Naive thymus-derived CD4-positive, alpha-beta T cell (primary cell): Measurements from ENCODE around the gene EPB41L2. TPM values are rescaled to one million over a fixed set of nuclear protein-coding genes. Genes with fewer than 3 reads are reported as not detected.

ENCODE experiments used
- ATAC-seq: fragments of 150-1000 bp; cut with Tn5 transposase; 2 replicates; pipeline ENCODE4 v1.10.0; 2021; ENCODE audit warnings: mild to moderate bottlenecking, moderate library complexity
- CTCF ChIA-PET: fragments of 350-600 bp; sonication (Branson Sonifier 250); formaldehyde crosslinking; loops from one replicate; lab custom pipeline; 2021; ENCODE audit warnings: antibody characterized with exemption; lab: Charles Lee
- POLR2A ChIA-PET: fragments of 350-600 bp; sonication (Branson Sonifier 250); formaldehyde crosslinking; loops from one replicate; lab custom pipeline; 2021; ENCODE audit warnings: antibody characterized with exemption, inconsistent platforms; lab: Charles Lee
- DNase-seq, 9 donors: peaks; one replicate each; pipeline versions ENCODE4 v3.0.0 to v3.0.0-alpha.2; 2020 to 2022; ENCODE audit warnings: mixed read lengths in 1 of 9
- H3K27ac ChIP-seq: one replicate; pipeline ENCODE4 v1.7.0; 2013; ENCODE audit warnings: mild to moderate bottlenecking, low read depth, low read length, moderate library complexity
- H3K27me3 ChIP-seq, 2 donors: one replicate each; pipeline ENCODE4 v1.7.0; 2013; ENCODE audit warnings: low read length in 2 of 2, mild to moderate bottlenecking in 2 of 2, moderate library complexity in 2 of 2; ENCODE audit not compliant: control insufficient read depth in 2 of 2, insufficient read depth in 2 of 2
- H3K36me3 ChIP-seq, 3 experiments: 1 replicate in 2 of 3; 2 replicates in 1 of 3; pipeline ENCODE4 v1.7.0; 2013; ENCODE audit warnings: low read length in 3 of 3, mild to moderate bottlenecking in 3 of 3, moderate library complexity in 1 of 3; ENCODE audit not compliant: insufficient read depth in 3 of 3, control insufficient read depth in 2 of 3
- H3K4me1 ChIP-seq, 2 donors: one replicate each; pipeline ENCODE4 v1.7.0; 2013; ENCODE audit warnings: low read length in 2 of 2, mild to moderate bottlenecking in 2 of 2, moderate library complexity in 1 of 2; ENCODE audit not compliant: control insufficient read depth in 2 of 2, insufficient read depth in 2 of 2
- H3K4me3 ChIP-seq: 2 replicates; pipeline ENCODE4 v1.7.0; 2013; ENCODE audit warnings: mild to moderate bottlenecking, low read length
- H3K9me3 ChIP-seq, 3 experiments: 1 replicate in 2 of 3; 2 replicates in 1 of 3; pipeline ENCODE4 v1.7.0; 2013; ENCODE audit warnings: low read length in 3 of 3; ENCODE audit not compliant: control insufficient read depth in 2 of 3
- H3K27ac Mint-ChIP-seq, 9 donors: one replicate each; pipeline ENCODE4 v1.8.0; 2020 to 2022; ENCODE audit warnings: mixed read lengths in 9 of 9, mild to moderate bottlenecking in 8 of 9, moderate library complexity in 5 of 9, inconsistent platforms in 2 of 9
- H3K27me3 Mint-ChIP-seq, 5 donors: one replicate each; pipeline ENCODE4 v1.8.0; 2021 to 2022; ENCODE audit warnings: mixed read lengths in 5 of 5, mild to moderate bottlenecking in 1 of 5
- H3K36me3 Mint-ChIP-seq, 5 donors: one replicate each; pipeline ENCODE4 v1.8.0; 2020 to 2022; ENCODE audit warnings: mixed read lengths in 5 of 5, mild to moderate bottlenecking in 3 of 5, inconsistent platforms in 1 of 5
- H3K4me1 Mint-ChIP-seq, 7 donors: one replicate each; pipeline ENCODE4 v1.8.0; 2020 to 2022; ENCODE audit warnings: mixed read lengths in 7 of 7, mild to moderate bottlenecking in 3 of 7, inconsistent platforms in 1 of 7
- H3K4me3 Mint-ChIP-seq, 10 donors: one replicate each; pipeline ENCODE4 v1.8.0; 2020 to 2022; ENCODE audit warnings: mild to moderate bottlenecking in 10 of 10, mixed read lengths in 10 of 10, moderate library complexity in 6 of 10, inconsistent platforms in 2 of 10
- H3K9me3 Mint-ChIP-seq, 11 donors: one replicate each; pipeline ENCODE4 v1.8.0; 2020 to 2022; ENCODE audit warnings: mixed read lengths in 11 of 11, mild to moderate bottlenecking in 4 of 11, inconsistent platforms in 1 of 11, moderate library complexity in 1 of 11
- intact Hi-C, 2 donors: fragments of 100-400 bp; cut with micrococcal nuclease; formaldehyde crosslinking; loops; one replicate each; pipeline ENCODE4 v1.15.1; 2023
- polyA plus RNA-seq, 2 donors: library from polyadenylated mRNA; unstranded; fragments of 300-500 nt; fragmentation: Illumina TruSeq; gene quantifications; one replicate each; pipeline ENCODE4 v1.2.3, GENCODE V29; 2021
- total RNA-seq, 6 experiments: library from RNA in 5 of 6; stranded (reverse) in 5 of 6; gene quantifications; 1 replicate in 5 of 6; 2 replicates in 1 of 6; pipeline ENCODE4 v1.2.3 and lab custom pipeline; 2021 to 2026

The EPB41L2 gene
- total and polyA plus RNA-seq, 7 experiments from 2014 or later, result 4.6 to 26.9 (median 12.3) TPM

DNA sequence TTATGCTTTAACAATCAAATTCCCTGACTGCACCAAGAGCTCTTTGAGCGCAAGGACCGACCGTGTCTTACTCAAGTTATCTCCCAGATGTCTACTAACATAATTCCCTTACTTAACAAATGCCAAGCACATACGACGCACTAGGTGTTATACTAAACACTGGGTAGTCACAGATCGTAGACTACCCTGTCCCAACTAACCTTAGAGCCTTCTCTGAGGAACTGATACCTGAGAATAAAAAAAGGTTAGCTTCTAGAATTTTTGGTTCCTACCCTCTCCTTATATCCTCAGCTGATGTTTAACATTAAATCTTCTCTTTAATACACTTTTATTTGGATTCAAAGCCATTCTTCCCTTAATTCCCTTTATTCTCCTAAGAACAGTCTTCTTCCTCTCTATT lies 38.5 kb downstream of the EPB41L2 start:
- H3K4me1 ChIP-seq, result no peaks in the 10 kb centered on the region
- no peaks in the 10 kb centered on the region for H3K36me3 Mint-ChIP-seq
- H3K36me3 ChIP-seq, result no peaks in the 10 kb centered on the region
- H3K4me3 ChIP-seq, result no peak overlapping the region
- peaks cover 0 to 2% (median 0%) of the 10 kb centered on the region in 11 donors for H3K9me3 Mint-ChIP-seq
- H3K27ac Mint-ChIP-seq, result no peak overlapping the region
- H3K4me1 Mint-ChIP-seq, result peaks cover 0 to 2% (median 0%) of the 10 kb centered on the region in 7 donors
- H3K9me3 ChIP-seq, result no peaks in the 10 kb centered on the region
- intact Hi-C loops, result no loop called here
- DNase-seq, result no peak
- POLR2A ChIA-PET, result no interaction called here
- H3K27me3 Mint-ChIP-seq, result no peaks in the 10 kb centered on the region
- no peak for ATAC-seq
- no peak overlapping the region for H3K4me3 Mint-ChIP-seq
- no peak overlapping the region for H3K27ac ChIP-seq
- CTCF ChIA-PET, result no interaction called here
- H3K27me3 ChIP-seq, result no peaks in the 10 kb centered on the region

DNA sequence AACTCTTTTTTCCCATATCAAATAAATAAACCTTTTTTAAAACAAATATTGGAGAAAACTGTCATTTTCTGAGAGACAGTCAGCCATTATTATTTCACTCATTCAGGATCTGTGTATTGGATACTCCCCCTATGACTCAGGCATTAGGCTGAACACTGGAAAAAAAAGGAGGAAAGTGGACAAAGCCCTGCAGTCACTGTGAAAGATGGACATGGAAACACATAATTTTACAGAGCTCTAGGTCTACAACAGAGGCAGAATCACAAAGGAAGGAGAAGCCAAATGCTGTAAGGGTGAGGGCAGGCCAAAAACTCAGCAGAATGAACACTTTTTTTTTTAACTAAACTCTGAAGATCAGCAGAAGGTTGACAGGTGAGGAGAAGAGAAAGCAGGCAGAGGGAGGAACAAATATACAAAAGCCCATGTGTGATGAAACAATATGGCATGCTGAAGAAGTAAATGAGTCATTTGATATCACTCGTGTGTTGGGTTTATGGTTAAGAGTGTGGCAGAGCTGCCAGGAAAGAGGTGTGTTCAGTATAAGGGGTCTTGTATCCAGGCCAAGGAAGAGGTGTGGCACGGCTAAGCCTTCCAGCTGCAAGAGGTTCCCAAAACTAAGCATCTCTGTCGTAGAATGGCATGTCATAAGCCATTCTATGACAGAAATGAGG lies 39.1 kb downstream of the EPB41L2 start:
- POLR2A ChIA-PET, result no interaction called here
- CTCF ChIA-PET, result no interaction called here
- Mint-ChIP-seq H3K9me3 (peaks cover 0 to 2% (median 0%) of the 10 kb centered on the region in 11 donors), H3K27me3 (no peaks in the 10 kb centered on the region), H3K36me3 (no peaks in the 10 kb centered on the region), H3K27ac (no peak overlapping the region), H3K4me3 (no peak overlapping the region), H3K4me1 (peaks cover 0 to 2% (median 0%) of the 10 kb centered on the region in 7 donors)
- intact Hi-C loops, result no loop called here
- ATAC-seq (no peak), DNase-seq (no peak)
- no peaks in the 10 kb centered on the region for H3K36me3 ChIP-seq
- H3K4me3 ChIP-seq, result no peak overlapping the region
- no peaks in the 10 kb centered on the region for H3K9me3 ChIP-seq
- no peaks in the 10 kb centered on the region for H3K4me1 ChIP-seq
- no peak overlapping the region for H3K27ac ChIP-seq
- H3K27me3 ChIP-seq, result no peaks in the 10 kb centered on the region

GRCh38 chr6:131022691-131023090 lies 40.4 kb downstream of the EPB41L2 start:
- H3K4me1 Mint-ChIP-seq, result peaks cover 0 to 2% (median 0%) of the 10 kb centered on the region in 7 donors
- Histone ChIP-seq H3K27ac (no peak overlapping the region), H3K9me3 (no peaks in the 10 kb centered on the region), H3K4me3 (no peak overlapping the region), H3K27me3 (no peaks in the 10 kb centered on the region), H3K4me1 (no peaks in the 10 kb centered on the region), H3K36me3 (no peaks in the 10 kb centered on the region)
- DNase-seq, result no peak
- no peaks in the 10 kb centered on the region for H3K27me3 Mint-ChIP-seq
- no peak overlapping the region for H3K27ac Mint-ChIP-seq
- CTCF ChIA-PET, result no interaction called here
- intact Hi-C loops, result no loop called here
- H3K4me3 Mint-ChIP-seq, result no peak overlapping the region
- H3K36me3 Mint-ChIP-seq, result no peaks in the 10 kb centered on the region
- peaks cover 0 to 2% (median 0%) of the 10 kb centered on the region in 11 donors for H3K9me3 Mint-ChIP-seq
- ATAC-seq, result no peak
- POLR2A ChIA-PET, result no interaction called here

DNA sequence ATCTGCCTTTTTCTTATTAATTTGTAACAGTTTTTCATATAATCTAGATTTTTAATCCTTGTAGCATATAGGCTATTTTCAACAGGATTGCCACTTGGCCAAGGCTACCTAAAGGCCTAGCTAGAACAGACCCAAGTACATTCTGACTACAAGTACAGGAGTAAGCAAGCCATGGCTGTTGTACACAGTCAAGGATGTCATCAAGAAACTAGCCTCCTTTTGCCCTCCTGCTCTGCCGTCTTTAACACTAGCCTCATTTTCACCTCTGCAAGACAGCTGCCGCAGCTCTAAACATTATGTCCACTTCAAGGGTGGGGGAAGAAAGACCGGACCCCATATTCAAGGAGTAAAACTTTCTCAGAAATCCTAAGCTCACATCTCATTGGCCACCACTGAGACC lies 45.1 kb downstream of the EPB41L2 start:
- intact Hi-C loops, result no loop called here
- Mint-ChIP-seq H3K9me3 (no peaks in the 10 kb centered on the region), H3K36me3 (no peaks in the 10 kb centered on the region), H3K4me3 (no peak overlapping the region), H3K4me1 (peaks cover 0 to 4% (median 0%) of the 10 kb centered on the region in 7 donors), H3K27ac (no peak overlapping the region), H3K27me3 (no peaks in the 10 kb centered on the region)
- ATAC-seq (no peak), DNase-seq (no peak)
- POLR2A ChIA-PET, result no interaction called here
- CTCF ChIA-PET, result no interaction called here
- no peaks in the 10 kb centered on the region for H3K9me3 ChIP-seq
- H3K4me1 ChIP-seq, result no peaks in the 10 kb centered on the region
- no peak overlapping the region for H3K4me3 ChIP-seq
- no peak overlapping the region for H3K27ac ChIP-seq
- H3K36me3 ChIP-seq, result no peaks in the 10 kb centered on the region
- no peaks in the 10 kb centered on the region for H3K27me3 ChIP-seq

DNA sequence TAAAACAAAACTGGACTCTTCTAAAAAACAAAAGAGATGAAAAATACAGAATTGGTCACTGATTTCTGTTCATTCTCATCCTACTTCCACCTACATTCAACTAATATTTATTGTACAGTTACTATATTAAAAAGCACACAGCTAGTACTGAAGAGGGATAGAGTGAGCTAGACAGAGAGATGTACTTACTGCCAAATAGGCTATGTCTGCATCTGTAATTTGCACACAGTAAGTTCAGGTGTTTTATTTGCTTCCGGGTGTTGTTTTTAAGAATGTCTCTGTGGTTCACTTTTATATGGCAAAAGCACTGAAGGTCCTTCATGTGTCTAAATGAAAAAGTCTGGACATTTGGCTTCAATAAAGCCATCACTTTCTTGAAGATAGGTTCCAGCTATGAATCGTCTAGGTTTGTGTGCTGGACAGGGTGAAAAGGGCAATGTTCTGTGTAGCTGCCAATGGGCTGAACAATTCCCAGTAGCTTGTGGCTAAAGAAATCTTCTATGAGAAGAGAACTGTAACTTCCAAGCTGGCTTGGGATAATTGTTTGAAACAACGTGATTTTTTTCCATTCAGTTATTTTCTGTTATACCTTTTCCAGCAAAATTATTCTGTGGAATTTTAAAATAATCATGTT lies 47.3 kb downstream of the EPB41L2 start:
- peaks cover 0 to 4% (median 0%) of the 10 kb centered on the region in 11 donors for H3K9me3 Mint-ChIP-seq
- ATAC-seq, result no peak
- no peak overlapping the region for H3K4me3 Mint-ChIP-seq
- H3K4me1 Mint-ChIP-seq, result peaks cover 0 to 4% (median 0%) of the 10 kb centered on the region in 7 donors
- ChIA-PET POLR2A (no interaction called here), CTCF (no interaction called here)
- no peaks in the 10 kb centered on the region for H3K27me3 Mint-ChIP-seq
- Histone ChIP-seq H3K4me3 (no peak overlapping the region), H3K27ac (no peak overlapping the region), H3K9me3 (no peaks in the 10 kb centered on the region), H3K36me3 (no peaks in the 10 kb centered on the region), H3K4me1 (no peaks in the 10 kb centered on the region), H3K27me3 (no peaks in the 10 kb centered on the region)
- intact Hi-C loops, result no loop called here
- DNase-seq, result no peak
- H3K36me3 Mint-ChIP-seq, result peaks cover 0 to 4% (median 0%) of the 10 kb centered on the region in 5 donors
- H3K27ac Mint-ChIP-seq, result no peak overlapping the region

DNA sequence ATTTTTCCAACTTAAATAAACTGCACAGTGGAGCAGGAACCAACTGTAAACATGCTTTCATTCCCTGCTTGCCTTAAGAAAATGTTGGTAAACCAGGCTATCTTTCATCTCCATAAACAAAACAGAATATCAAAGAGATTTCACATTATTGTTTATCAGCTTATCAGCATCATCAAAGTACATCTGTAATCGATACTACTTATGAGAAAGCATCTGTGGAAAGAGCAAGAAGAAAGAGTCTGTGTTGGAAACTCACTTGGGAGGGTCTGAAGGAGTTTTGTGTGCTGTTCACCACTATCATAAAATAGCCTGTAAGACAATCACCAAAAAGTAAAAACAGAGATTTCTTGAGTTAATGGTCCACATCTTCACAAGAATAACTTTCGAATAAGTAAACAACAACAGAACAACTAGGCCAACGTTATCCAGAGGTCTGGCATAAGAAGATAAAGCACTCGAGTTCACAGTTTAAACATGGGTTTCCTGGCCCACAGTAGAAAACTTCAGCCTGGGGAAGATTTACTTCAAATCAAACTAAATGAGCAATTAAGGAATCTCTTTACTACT lies 47.9 kb downstream of the EPB41L2 start:
- no peak overlapping the region for H3K27ac Mint-ChIP-seq
- ATAC-seq (no peak), DNase-seq (no peak)
- intact Hi-C loops, result no loop called here
- Histone ChIP-seq H3K27ac (no peak overlapping the region), H3K9me3 (no peaks in the 10 kb centered on the region), H3K27me3 (no peaks in the 10 kb centered on the region), H3K4me1 (no peaks in the 10 kb centered on the region), H3K4me3 (no peak overlapping the region), H3K36me3 (no peaks in the 10 kb centered on the region)
- peaks cover 0 to 4% (median 0%) of the 10 kb centered on the region in 5 donors for H3K36me3 Mint-ChIP-seq
- H3K9me3 Mint-ChIP-seq, result peaks cover 0 to 4% (median 0%) of the 10 kb centered on the region in 11 donors
- H3K4me3 Mint-ChIP-seq, result no peak overlapping the region
- CTCF ChIA-PET, result no interaction called here
- H3K27me3 Mint-ChIP-seq, result no peaks in the 10 kb centered on the region
- POLR2A ChIA-PET, result no interaction called here
- H3K4me1 Mint-ChIP-seq, result peaks cover 0 to 4% (median 0%) of the 10 kb centered on the region in 7 donors
